ENCODE data around the gene RGS3. TPM values are rescaled to one million over a fixed set of nuclear protein-coding genes. Genes with fewer than 3 reads are reported as not detected.
"Not testable (repeated sequence)": the region's sequence is repeated elsewhere in the genome, so short reads cannot be mapped to it uniquely, and the experiment has no call there.

RGS3 gene
- 39.5 and 42.7 TPM in 2 replicates for total RNA-seq

- intact Hi-C loops (cut with micrococcal nuclease), result no loop called here
Observed at GRCh38 chr9:113463418-113464285, at the start of gene RGS3. Gene RGS3, plus strand, starts transcription at chr9:113463727. Its CDS starts 76 bp downstream, at chr9:113463803.

- intact Hi-C loops (cut with micrococcal nuclease), result loop anchor here (10.0 kb wide), 1 partner anchor 1169 kb away; the partner anchor contains the start of gene ATP6V1G1
Observed at GRCh38 chr9:113416149-113416721, 47.3 kb upstream of the RGS3 start.

- intact Hi-C loops (cut with micrococcal nuclease), result loop anchor here (10.0 kb wide), 1 partner anchor 1167 kb away; the partner anchor contains the start of gene ATP6V1G1
Observed at GRCh38 chr9:113417370-113417769, 46.2 kb upstream of the RGS3 start.

GRCh38 chr9:113421726-113422125 lies 41.8 kb upstream of the RGS3 start:
- intact Hi-C loops (cut with micrococcal nuclease), result no loop called here

GRCh38 chr9:113425072-113425471 lies 38.5 kb upstream of the RGS3 start:
- intact Hi-C loops (cut with micrococcal nuclease), result no loop called here

- intact Hi-C loops (cut with micrococcal nuclease), result no loop called here
Observed at GRCh38 chr9:113426701-113427100, 36.8 kb upstream of the RGS3 start.

- intact Hi-C loops (cut with micrococcal nuclease), result no loop called here
Observed at GRCh38 chr9:113427629-113428028, 35.9 kb upstream of the RGS3 start.

- intact Hi-C loops (cut with micrococcal nuclease), result no loop called here
Observed at GRCh38 chr9:113428062-113428615, 35.4 kb upstream of the RGS3 start.

- intact Hi-C loops (cut with micrococcal nuclease), result no loop called here
Observed at GRCh38 chr9:113431191-113431590, 32.3 kb upstream of the RGS3 start.

GRCh38 chr9:113436728-113437515 lies 26.6 kb upstream of the RGS3 start:
- intact Hi-C loops (cut with micrococcal nuclease), result no loop called here

GRCh38 chr9:113437716-113438115 lies 25.8 kb upstream of the RGS3 start:
- intact Hi-C loops (cut with micrococcal nuclease), result not testable (repeated sequence)

GRCh38 chr9:113444736-113445135 lies 18.8 kb upstream of the RGS3 start:
- intact Hi-C loops (cut with micrococcal nuclease), result no loop called here

- intact Hi-C loops (cut with micrococcal nuclease), result loop anchor here (2.0 kb wide), 2 partner anchors 136 to 144 kb away; no protein-coding TSS in a partner anchor
Observed at GRCh38 chr9:113446323-113446740, 17.2 kb upstream of the RGS3 start.

GRCh38 chr9:113449376-113449775 lies 14.2 kb upstream of the RGS3 start:
- intact Hi-C loops (cut with micrococcal nuclease), result no loop called here

GRCh38 chr9:113452113-113452605 lies 11.4 kb upstream of the RGS3 start:
- intact Hi-C loops (cut with micrococcal nuclease), result no loop called here

GRCh38 chr9:113454914-113455761 lies 8.4 kb upstream of the RGS3 start:
- intact Hi-C loops (cut with micrococcal nuclease), result no loop called here

- intact Hi-C loops (cut with micrococcal nuclease), result no loop called here
Observed at GRCh38 chr9:113456235-113456634, 7.3 kb upstream of the RGS3 start.

- intact Hi-C loops (cut with micrococcal nuclease), result no loop called here
Observed at GRCh38 chr9:113461285-113461684, 2.2 kb upstream of the RGS3 start.

- intact Hi-C loops (cut with micrococcal nuclease), result no loop called here
Observed at GRCh38 chr9:113461943-113462342, 1.6 kb upstream of the RGS3 start.

- intact Hi-C loops (cut with micrococcal nuclease), result no loop called here
Observed at GRCh38 chr9:113462781-113463286, 693 bp upstream of the RGS3 start.
